GM12878 (cell line): ENCODE results near the gene ESR2. TPM values are rescaled to one million over a fixed set of nuclear protein-coding genes. Genes with fewer than 3 reads are reported as not detected.

ENCODE experiments used
- ATAC-seq: fragments of 200-7000 bp; cut with Tn5 transposase; 3 replicates; pipeline ENCODE4 v1.9.1; 2020; ENCODE audit warnings: mild to moderate bottlenecking, moderate library complexity
- BruUV-seq: library from RNA; stranded (reverse); fragments of 400-500 nt; replicated peaks from 2 replicates; lab custom pipeline; 2021; lab: Mats Ljungman, UMichigan
- CTCF ChIA-PET: fragments of 300-600 bp; sonication (Branson Sonifier 250); formaldehyde crosslinking; extraction: SDS; loops from one replicate; lab custom pipeline; 2021; ENCODE audit warnings: inconsistent platforms; lab: Yijun Ruan, JAX
- POLR2A ChIA-PET: fragments of 350-600 bp; formaldehyde crosslinking; extraction: SDS; loops from one replicate; lab custom pipeline; 2021; ENCODE audit warnings: inconsistent platforms; lab: Charles Lee
- RAD21 ChIA-PET: fragments of 300-600 bp; sonication (Branson Sonifier 250); formaldehyde crosslinking; loops from one replicate; lab custom pipeline; 2023; ENCODE audit warnings: antibody characterized with exemption; ENCODE audit not compliant: unreplicated experiment; lab: Charles Lee
- SMC1A ChIA-PET: fragments of 300-600 bp; sonication (Branson Sonifier 250); formaldehyde crosslinking; loops from one replicate; lab custom pipeline; 2023; ENCODE audit not compliant: unreplicated experiment, uncharacterized antibody; lab: Charles Lee
- DNase-seq: peaks from one replicate; pipeline ENCODE4 v3.0.0-alpha.2; 2011; ENCODE audit warnings: low read depth, low spot score
- FAIRE-seq: peaks from 3 replicates; lab custom pipeline; 2011; peaks lifted over from hg19 to GRCh38; lab: Jason Lieb, UNC
- H2AFZ ChIP-seq: 2 replicates; pipeline ENCODE4 v1.6.0; 2011; ENCODE audit warnings: low read depth, low read length, control low read depth; ENCODE audit not compliant: control insufficient read depth
- H3K27ac ChIP-seq: 2 replicates; pipeline ENCODE4 v1.5.1; 2011; ENCODE audit warnings: control low read depth; ENCODE audit not compliant: control insufficient read depth, insufficient read depth
- H3K27me3 ChIP-seq, 2 experiments: replicated peaks in 1 of 2; 2 replicates each; pipeline versions ENCODE4 v1.6.0 to v1.6.1; 2011; ENCODE audit warnings: low read length in 1 of 2; ENCODE audit not compliant: control insufficient read depth in 2 of 2, insufficient read depth in 2 of 2
- H3K36me3 ChIP-seq, 2 experiments: 2 replicates each; pipeline ENCODE4 v1.5.1; 2011; ENCODE audit warnings: low read length in 1 of 2; ENCODE audit not compliant: control insufficient read depth in 2 of 2, insufficient read depth in 2 of 2
- H3K4me1 ChIP-seq: 2 replicates; pipeline ENCODE4 v1.6.1; 2011; ENCODE audit warnings: mild to moderate bottlenecking, low read length, moderate library complexity, mixed read lengths; ENCODE audit not compliant: control insufficient read depth, insufficient read depth
- H3K4me2 ChIP-seq: 2 replicates; pipeline ENCODE4 v1.6.0; 2011; ENCODE audit warnings: control low read depth; ENCODE audit not compliant: control insufficient read depth, insufficient read depth
- H3K4me3 ChIP-seq: fragments of 200-600 bp; sonication (generic); 2 replicates; pipeline ENCODE4 v1.5.1; 2016
- H3K79me2 ChIP-seq: 2 replicates; pipeline ENCODE4 v1.6.0; 2011; ENCODE audit warnings: low read length; ENCODE audit not compliant: control insufficient read depth, insufficient read depth
- H3K9ac ChIP-seq: 2 replicates; pipeline ENCODE4 v1.8.0; 2011; ENCODE audit warnings: low read length, control low read depth, mixed read lengths; ENCODE audit not compliant: control insufficient read depth, insufficient read depth
- H3K9me3 ChIP-seq: replicated peaks from 3 replicates; pipeline ENCODE4 v1.5.1; 2011; ENCODE audit warnings: mild to moderate bottlenecking, low read length; ENCODE audit not compliant: control insufficient read depth, insufficient read depth
- H4K20me1 ChIP-seq: 2 replicates; pipeline ENCODE4 v1.6.0; 2011; ENCODE audit not compliant: control insufficient read depth, insufficient read depth
- CUX1 ChIP-seq: IDR thresholded peaks from 2 replicates; pipeline ENCODE4 v1.6.1; 2012; ENCODE audit warnings: improper control_type of control experiment, low read depth, low read length; ENCODE audit not compliant: insufficient replicate concordance
- FOS ChIP-seq: IDR thresholded peaks from 3 replicates; pipeline ENCODE4 v1.6.1; 2011; ENCODE audit warnings: borderline replicate concordance; ENCODE audit not compliant: insufficient read length; ENCODE audit errors: extremely low read depth
- IRF5 ChIP-seq: fragments of 450-650 bp; IDR thresholded peaks from 2 replicates; pipeline ENCODE4 v1.6.1; 2017; ENCODE audit warnings: borderline replicate concordance
- LARP7 ChIP-seq: fragments of 450-650 bp; IDR thresholded peaks from 2 replicates; pipeline ENCODE4 v1.6.1; 2017; ENCODE audit warnings: mild to moderate bottlenecking
- MTA2 ChIP-seq: fragments of 450-650 bp; IDR thresholded peaks from 2 replicates; pipeline ENCODE4 v1.6.1; 2016; ENCODE audit warnings: low read depth, mild to moderate bottlenecking, moderate library complexity
- NFXL1 ChIP-seq: fragments of 450-650 bp; IDR thresholded peaks from 2 replicates; pipeline ENCODE4 v1.6.1; 2017; ENCODE audit warnings: antibody characterized with exemption, mild to moderate bottlenecking, borderline replicate concordance
- RBBP5 ChIP-seq: fragments of 200-600 bp; sonication (generic); conservative IDR thresholded peaks from 2 replicates; pipeline ENCODE4 v1.6.1; 2016
- SIN3A ChIP-seq: IDR thresholded peaks from 2 replicates; pipeline ENCODE4 v1.6.1; 2012; ENCODE audit warnings: low read depth, low read length, improper control_type of control experiment
- SIX5 ChIP-seq: IDR thresholded peaks from 2 replicates; pipeline ENCODE4 v1.6.1; 2011; ENCODE audit warnings: mild to moderate bottlenecking, low read depth, low read length, moderate library complexity; ENCODE audit not compliant: severe bottlenecking
- TAF1 ChIP-seq: IDR thresholded peaks from 2 replicates; pipeline ENCODE4 v1.6.1; 2011; ENCODE audit warnings: mild to moderate bottlenecking, low read depth, low read length, borderline replicate concordance
- ZBTB4 ChIP-seq: fragments of 450-650 bp; formaldehyde crosslinking; IDR thresholded peaks from 2 replicates; pipeline ENCODE4 v1.4.0; 2022; ENCODE audit warnings: mild to moderate bottlenecking, moderate library complexity
- ZNF274 ChIP-seq: IDR thresholded peaks from one replicate; pipeline ENCODE4 v1.8.0; 2011; ENCODE audit not compliant: insufficient read length, insufficient read depth
- ZSCAN29 ChIP-seq: fragments of 450-650 bp; IDR thresholded peaks from 2 replicates; pipeline ENCODE4 v1.6.1; 2017; ENCODE audit warnings: mild to moderate bottlenecking, moderate library complexity
- WGBS: methylation state at CpG from one replicate; pipeline ENCODE4 v1.1.6; 2016; ENCODE audit warnings: low lambda C conversion rate; ENCODE audit not compliant: insufficient replicate concordance, insufficient coverage; ENCODE audit errors: missing lambda C conversion rate; 5-methylcytosine and 5-hydroxymethylcytosine counted together
- in situ Hi-C: fragments of 300-500 bp; cut with MboI; formaldehyde crosslinking; loops from 9 replicates; pipeline ENCODE4 v1.14.3; 2018; ENCODE audit warnings: mixed read lengths
- intact Hi-C: fragments of 100-400 bp; cut with micrococcal nuclease; formaldehyde crosslinking; loops from one replicate; pipeline ENCODE4 v1.14.2; 2022; ENCODE audit not compliant: unreplicated experiment
- polyA plus RNA-seq, 11 experiments: library from polyadenylated mRNA; depleted of rRNA in 4 of 11; unstranded in 6 of 11; stranded (reverse) in 5 of 11; fragments of >200 nt; fragmentation: Nextera tagmentation in 4 of 11; fragmentation: Illumina TruSeq in 1 of 11; extraction: Ambion mirVana in 4 of 11; extraction: Trizol in 1 of 11; gene quantifications; 1 replicate in 1 of 11; 2 replicates in 10 of 11; pipeline versions ENCODE4 v1.2.1 to v1.2.3, GENCODE V29; 2011 to 2016; ENCODE audit warnings: inconsistent platforms in 2 of 11, missing spikeins in 2 of 11, low read depth in 1 of 11
- total RNA-seq, 4 experiments: library from RNA; depleted of rRNA in 3 of 4; stranded (reverse); fragments of >200 nt in 3 of 4; fragmentation: Illumina TruSeq in 1 of 4; extraction: Trizol in 1 of 4; gene quantifications; 2 replicates each; pipeline versions ENCODE4 v1.2.1 to v1.2.3, GENCODE V29; 2013 to 2021

ESR2 gene
- total and polyA plus RNA-seq, 10 of the 15 experiments (the other 5 are each of a cell fraction or from before 2014, with no cell fraction given), result 0.29 to 2.6 (median 0.81) TPM

DNA sequence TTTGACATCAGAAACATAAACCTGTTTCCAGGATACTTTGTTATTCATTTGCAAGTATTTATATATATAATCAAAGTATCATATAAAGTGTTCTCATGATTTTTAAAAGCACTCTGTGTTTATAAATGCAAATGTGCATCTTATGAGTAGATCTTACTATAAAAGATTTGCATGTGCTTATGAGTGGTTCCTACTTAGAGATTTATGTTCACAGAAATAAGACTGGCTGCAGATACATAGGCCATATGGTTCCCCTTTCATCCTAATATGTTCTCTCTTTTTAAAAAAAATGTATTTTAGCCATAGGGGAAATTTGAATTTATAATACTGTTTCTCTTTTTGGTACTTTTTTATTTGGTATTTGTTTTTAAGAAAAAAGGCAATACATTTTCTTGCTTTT is 174.2 kb downstream of the ESR2 start (continued):
- TF ChIP-seq ZBTB4 (no peak), SIN3A (no peak), NFXL1 (no peak), FOS (no peak), LARP7 (no peak)

DNA sequence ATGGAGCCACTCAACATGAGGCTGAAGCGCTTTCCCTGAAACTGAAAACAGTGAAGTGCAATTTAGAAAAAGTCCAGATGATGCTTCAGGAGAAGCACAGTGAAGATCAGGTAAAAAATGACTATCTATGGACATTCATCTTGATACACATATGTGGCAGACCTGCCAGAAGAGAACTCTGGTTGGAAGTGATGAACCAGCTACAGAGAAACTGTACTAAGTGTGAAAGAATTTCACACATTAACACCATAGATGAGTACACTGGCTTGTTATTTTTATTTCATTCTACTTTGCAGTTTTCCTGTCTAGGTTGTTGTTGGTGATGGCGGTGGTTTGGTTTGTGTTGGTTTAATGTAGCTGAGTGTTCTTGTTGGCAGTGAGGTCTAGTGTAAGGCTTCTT is 174.7 kb downstream of the ESR2 start:
- Histone ChIP-seq H3K27me3 (no peaks in the 10 kb centered on the region), H3K9ac (no peak overlapping the region), H3K4me3 (no peak overlapping the region), H3K79me2 (no peaks in the 10 kb centered on the region), H4K20me1 (no peaks in the 10 kb centered on the region), H2AFZ (no peak overlapping the region), H3K9me3 (no peaks in the 10 kb centered on the region), H3K27ac (no peak overlapping the region), H3K36me3 (peaks cover 9 to 20% of the 10 kb centered on the region in 2 experiments), H3K4me2 (no peak overlapping the region), H3K4me1 (no peaks in the 10 kb centered on the region)
- no peak for FAIRE-seq
- CTCF ChIA-PET, result interaction anchor here (1.5 kb wide), 1 partner anchor 176 kb away, joined by 4 read pairs; no protein-coding TSS in a partner anchor
- BruUV-seq, result no TSS peak
- POLR2A ChIA-PET, result no interaction called here
- DNase-seq, result no peak
- in situ Hi-C loops (no loop called here), intact Hi-C loops (no loop called here)
- ATAC-seq, result no peak
- RAD21 ChIA-PET, result no interaction called here
- 98% methylated on average over 2 of the region's 2 CpGs for WGBS
- SMC1A ChIA-PET, result no interaction called here
- TF ChIP-seq IRF5 (no peak), RBBP5 (no peak), ZSCAN29 (no peak), SIX5 (no peak), TAF1 (no peak), MTA2 (no peak), ZNF274 (no peak), CUX1 (no peak)
